Fibroblast of lung (primary cell): ENCODE results near the gene KRTAP10-1. TPM values are rescaled to one million over a fixed set of nuclear protein-coding genes. Genes with fewer than 3 reads are reported as not detected.

Experiments
- DNase-seq, 2 donors: peaks; one replicate each; pipeline versions ENCODE4 v3.0.0 to v3.0.0-alpha.2; 2010; ENCODE audit warnings: low read depth in 2 of 2
- H2AFZ ChIP-seq: 2 replicates; pipeline ENCODE4 v1.5.1; 2012; ENCODE audit warnings: low read length, control low read depth, inconsistent platforms
- H3K27ac ChIP-seq: 2 replicates; pipeline ENCODE4 v1.5.1; 2011; ENCODE audit warnings: low read length, control low read depth; ENCODE audit not compliant: insufficient read depth
- H3K27me3 ChIP-seq: 2 replicates; pipeline ENCODE4 v1.5.1; 2011; ENCODE audit warnings: mild to moderate bottlenecking, low read length; ENCODE audit not compliant: control insufficient read depth, insufficient read depth
- H3K36me3 ChIP-seq: 2 replicates; pipeline ENCODE4 v1.5.1; 2011; ENCODE audit warnings: low read length; ENCODE audit not compliant: control insufficient read depth, insufficient read depth
- H3K4me1 ChIP-seq: 2 replicates; pipeline ENCODE4 v1.5.1; 2011; ENCODE audit warnings: low read length; ENCODE audit not compliant: control insufficient read depth, insufficient read depth; ENCODE audit errors: extremely low read depth
- H3K4me2 ChIP-seq: 2 replicates; pipeline ENCODE4 v1.5.1; 2011; ENCODE audit warnings: low read length, control low read depth; ENCODE audit not compliant: insufficient read depth; ENCODE audit errors: extremely low read depth
- H3K4me3 ChIP-seq, 4 experiments: fragments of 200-600 bp in 1 of 4; sonication (generic) in 1 of 4; replicated peaks in 1 of 4; 2 replicates each; pipeline ENCODE4 v1.5.1; 2011 to 2016; ENCODE audit warnings: low read length in 4 of 4, low read depth in 3 of 4, mild to moderate bottlenecking in 3 of 4, control low read depth in 2 of 4, inconsistent platforms in 1 of 4, mixed read lengths in 1 of 4; ENCODE audit not compliant: insufficient read depth in 1 of 4; ENCODE audit errors: control extremely low read depth in 1 of 4
- H3K79me2 ChIP-seq: 2 replicates; pipeline ENCODE4 v1.5.1; 2012; ENCODE audit warnings: mild to moderate bottlenecking, low read length, inconsistent platforms; ENCODE audit not compliant: control insufficient read depth, insufficient read depth
- H3K9ac ChIP-seq: 2 replicates; pipeline ENCODE4 v1.5.1; 2011; ENCODE audit warnings: mild to moderate bottlenecking, low read length, control low read depth; ENCODE audit not compliant: insufficient read depth
- H3K9me3 ChIP-seq: 2 replicates; pipeline ENCODE4 v1.5.1; 2012; ENCODE audit warnings: low read depth, low read length; ENCODE audit not compliant: control insufficient read depth, insufficient read depth
- H4K20me1 ChIP-seq: 2 replicates; pipeline ENCODE4 v1.5.1; 2011; ENCODE audit warnings: low read length; ENCODE audit not compliant: control insufficient read depth, insufficient read depth; ENCODE audit errors: extremely low read depth
- EZH2 ChIP-seq: IDR thresholded peaks from 2 replicates; pipeline ENCODE4 v1.5.1; 2012; ENCODE audit warnings: low read length, control low read depth, mild to moderate bottlenecking; ENCODE audit errors: missing control alignments
- polyA plus RNA-seq, 2 donors: library from polyadenylated mRNA; depleted of rRNA in 1 of 2; stranded (reverse) in 1 of 2; unstranded in 1 of 2; fragments of >200 nt; gene quantifications; 2 replicates each; pipeline ENCODE4 v1.2.1, GENCODE V29; 2011 to 2012; ENCODE audit warnings: missing spikeins in 1 of 2
- total RNA-seq: library from RNA; depleted of rRNA; stranded (reverse); fragments of >200 nt; gene quantifications from 2 replicates; pipeline ENCODE4 v1.2.1, GENCODE V29; 2014
- TF ChIP-seq, protein P1 (sequence below), 2 donors: IDR thresholded peaks in 1 of 2; conservative IDR thresholded peaks in 1 of 2; 1 replicate in 1 of 2; 2 replicates in 1 of 2; pipeline ENCODE4 v1.5.1; 2011 to 2012; ENCODE audit warnings: low read length in 2 of 2, control low read depth in 1 of 2, inconsistent platforms in 1 of 2, low read depth in 1 of 2, mild to moderate bottlenecking in 1 of 2

The KRTAP10-1 gene
- total and polyA plus RNA-seq, 2 donors (not counting 1 experiment from before 2014, with no cell fraction given) = not detected

DNA sequence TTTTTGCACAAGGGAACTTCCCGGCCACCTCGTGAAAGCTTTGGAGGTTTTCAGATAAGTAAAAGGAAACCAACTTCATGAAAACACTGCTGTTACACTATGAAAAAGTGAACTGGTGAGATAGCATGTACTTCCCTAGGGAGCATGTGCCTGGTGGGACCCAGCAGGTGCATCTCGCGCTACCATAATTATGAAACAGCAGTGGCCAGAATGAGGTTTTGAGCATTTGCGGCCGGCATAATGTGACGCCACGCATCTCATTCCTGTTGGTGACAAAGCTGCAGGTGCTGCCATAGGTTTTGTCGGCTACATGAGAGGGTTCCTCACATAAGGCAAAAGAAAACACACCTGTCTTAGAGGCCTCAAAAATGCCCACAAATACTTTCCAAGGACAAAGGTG lies 16.9 kb upstream of the KRTAP10-1 start:
- Histone ChIP-seq H3K27me3 (no peaks in the 10 kb centered on the region), H2AFZ (no peak overlapping the region), H3K27ac (no peak overlapping the region), H3K36me3 (no peaks in the 10 kb centered on the region), H4K20me1 (no peaks in the 10 kb centered on the region), H3K4me2 (no peak overlapping the region), H3K4me3 (no peak overlapping the region), H3K4me1 (no peaks in the 10 kb centered on the region), H3K9me3 (no peaks in the 10 kb centered on the region), H3K9ac (no peak overlapping the region), H3K79me2 (no peaks in the 10 kb centered on the region)
- TF ChIP-seq, protein P1, sequence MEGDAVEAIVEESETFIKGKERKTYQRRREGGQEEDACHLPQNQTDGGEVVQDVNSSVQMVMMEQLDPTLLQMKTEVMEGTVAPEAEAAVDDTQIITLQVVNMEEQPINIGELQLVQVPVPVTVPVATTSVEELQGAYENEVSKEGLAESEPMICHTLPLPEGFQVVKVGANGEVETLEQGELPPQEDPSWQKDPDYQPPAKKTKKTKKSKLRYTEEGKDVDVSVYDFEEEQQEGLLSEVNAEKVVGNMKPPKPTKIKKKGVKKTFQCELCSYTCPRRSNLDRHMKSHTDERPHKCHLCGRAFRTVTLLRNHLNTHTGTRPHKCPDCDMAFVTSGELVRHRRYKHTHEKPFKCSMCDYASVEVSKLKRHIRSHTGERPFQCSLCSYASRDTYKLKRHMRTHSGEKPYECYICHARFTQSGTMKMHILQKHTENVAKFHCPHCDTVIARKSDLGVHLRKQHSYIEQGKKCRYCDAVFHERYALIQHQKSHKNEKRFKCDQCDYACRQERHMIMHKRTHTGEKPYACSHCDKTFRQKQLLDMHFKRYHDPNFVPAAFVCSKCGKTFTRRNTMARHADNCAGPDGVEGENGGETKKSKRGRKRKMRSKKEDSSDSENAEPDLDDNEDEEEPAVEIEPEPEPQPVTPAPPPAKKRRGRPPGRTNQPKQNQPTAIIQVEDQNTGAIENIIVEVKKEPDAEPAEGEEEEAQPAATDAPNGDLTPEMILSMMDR (conservative IDR thresholded peaks at IDR 0.05 in 1 of 2, IDR thresholded peaks at IDR 0.05 in 1 of 2; ENCODE audit: low read depth in 1 of 2, low read length in 2 of 2) = no peak
- no peak for TF ChIP-seq EZH2
- DNase-seq = no peak

DNA sequence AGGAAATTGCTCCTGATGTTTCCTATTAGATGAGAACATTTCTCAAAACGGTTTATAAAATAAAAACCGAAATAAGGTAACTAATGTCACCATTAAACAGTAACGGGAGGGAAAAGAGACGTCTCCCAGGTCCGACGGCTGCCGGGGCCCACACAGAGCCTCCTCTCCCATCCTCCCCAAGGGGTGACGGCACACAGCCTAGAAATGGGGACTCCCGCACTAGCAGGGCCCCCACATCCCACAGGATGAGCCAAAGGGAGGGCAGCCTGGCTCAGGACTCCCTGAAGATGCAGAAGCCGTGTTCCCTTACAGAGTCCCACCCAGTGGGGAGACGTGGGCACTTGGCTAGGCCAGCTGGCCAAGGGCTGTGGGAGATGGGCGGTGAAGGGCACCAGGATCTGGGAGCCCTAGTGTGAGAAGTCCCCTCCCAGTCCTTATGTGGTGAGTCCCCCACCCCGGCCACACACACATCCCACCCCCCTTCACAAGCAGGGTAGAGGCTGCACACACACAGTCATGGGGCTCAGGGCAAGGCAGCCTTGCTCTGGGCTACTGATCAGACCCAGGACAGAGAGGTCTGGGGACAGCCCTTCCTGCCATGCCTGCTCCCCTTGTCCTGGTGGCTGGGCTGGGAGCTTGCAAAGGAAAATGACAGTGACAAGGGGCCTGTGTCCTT lies 15.3 kb upstream of the KRTAP10-1 start:
- Histone ChIP-seq H3K9ac (no peak overlapping the region), H3K4me1 (no peaks in the 10 kb centered on the region), H3K79me2 (no peaks in the 10 kb centered on the region), H3K4me2 (no peak overlapping the region), H3K4me3 (no peak overlapping the region), H4K20me1 (no peaks in the 10 kb centered on the region), H3K27me3 (no peaks in the 10 kb centered on the region), H3K9me3 (no peaks in the 10 kb centered on the region), H3K36me3 (no peaks in the 10 kb centered on the region), H3K27ac (no peak overlapping the region), H2AFZ (no peak overlapping the region)
- no peak for DNase-seq
- TF ChIP-seq, protein P1 (conservative IDR thresholded peaks at IDR 0.05 in 1 of 2, IDR thresholded peaks at IDR 0.05 in 1 of 2; ENCODE audit: low read depth in 1 of 2, low read length in 2 of 2) = no peak
- TF ChIP-seq EZH2 = no peak

DNA sequence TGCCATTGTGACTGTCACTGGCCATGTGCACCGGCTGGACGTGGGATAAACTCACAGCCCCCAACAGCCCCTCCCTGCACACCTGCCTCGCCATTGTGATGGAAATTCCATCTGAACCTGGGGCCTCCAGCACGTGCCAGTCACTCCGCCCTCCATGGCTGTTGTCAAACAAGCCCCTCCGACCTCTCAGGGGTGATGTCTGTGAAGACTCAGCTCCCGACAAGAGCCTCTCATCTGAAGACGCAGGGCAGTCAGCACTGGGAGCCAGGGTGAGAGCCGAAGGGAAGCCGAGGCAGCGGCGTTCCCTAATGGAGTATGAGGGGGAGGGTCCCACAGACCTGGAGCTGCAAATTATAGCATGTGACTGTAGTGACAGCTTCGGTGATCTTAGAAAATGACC lies 12.7 kb upstream of the KRTAP10-1 start:
- Histone ChIP-seq H3K79me2 (no peaks in the 10 kb centered on the region), H4K20me1 (no peaks in the 10 kb centered on the region), H2AFZ (no peak overlapping the region), H3K27me3 (no peaks in the 10 kb centered on the region), H3K9ac (no peak overlapping the region), H3K9me3 (no peaks in the 10 kb centered on the region), H3K4me3 (no peak overlapping the region), H3K36me3 (no peaks in the 10 kb centered on the region), H3K4me1 (no peaks in the 10 kb centered on the region), H3K4me2 (no peak overlapping the region), H3K27ac (no peak overlapping the region)
- no peak for TF ChIP-seq EZH2
- TF ChIP-seq, protein P1 (conservative IDR thresholded peaks at IDR 0.05 in 1 of 2, IDR thresholded peaks at IDR 0.05 in 1 of 2; ENCODE audit: low read depth in 1 of 2, low read length in 2 of 2) = no peak
- no peak for DNase-seq
